ENCODE data around the gene GTF2B. TPM values are rescaled to one million over a fixed set of nuclear protein-coding genes. Genes with fewer than 3 reads are reported as not detected.

GTF2B gene
- total and polyA plus RNA-seq, 2 donors (not counting 1 experiment from before 2014, with no cell fraction given): 29.2 to 32.0 TPM

DNA sequence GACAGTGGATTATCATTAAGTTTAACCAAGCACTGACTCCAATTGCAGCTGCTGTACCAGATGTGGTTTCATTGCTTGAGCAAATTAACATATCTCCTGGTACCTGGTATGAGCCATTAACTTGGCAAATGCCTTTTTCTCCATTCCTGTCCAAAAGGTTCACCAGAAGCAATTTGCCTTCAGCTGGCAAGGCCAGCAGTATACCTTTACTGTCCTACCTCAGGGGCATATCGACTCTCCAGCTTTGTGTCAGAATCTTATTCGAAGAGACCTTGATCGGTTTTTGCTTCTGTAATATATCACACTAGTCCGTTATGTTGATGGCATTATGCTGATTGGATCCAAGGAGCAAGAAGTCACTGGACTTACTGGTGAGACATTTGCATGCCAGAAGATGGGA, 9.5 kb upstream of the GTF2B start:
- DNase-seq: no peak
- 100% methylated on average over 4 of the region's 4 CpGs for WGBS (ENCODE audit: insufficient coverage)
- no peaks in the 10 kb centered on the region for H3K27me3 Mint-ChIP-seq
- H3K27ac ChIP-seq (ENCODE audit: low read length in 2 of 2): no peak overlapping the region
- H3K9ac ChIP-seq (ENCODE audit: low read length): no peak overlapping the region
- TF ChIP-seq EZH2 (IDR thresholded peaks at IDR 0.05; ENCODE audit: borderline replicate concordance, insufficient read depth, low read depth, low read length, poor library complexity, severe bottlenecking): no peak
- TF ChIP-seq, protein P1, sequence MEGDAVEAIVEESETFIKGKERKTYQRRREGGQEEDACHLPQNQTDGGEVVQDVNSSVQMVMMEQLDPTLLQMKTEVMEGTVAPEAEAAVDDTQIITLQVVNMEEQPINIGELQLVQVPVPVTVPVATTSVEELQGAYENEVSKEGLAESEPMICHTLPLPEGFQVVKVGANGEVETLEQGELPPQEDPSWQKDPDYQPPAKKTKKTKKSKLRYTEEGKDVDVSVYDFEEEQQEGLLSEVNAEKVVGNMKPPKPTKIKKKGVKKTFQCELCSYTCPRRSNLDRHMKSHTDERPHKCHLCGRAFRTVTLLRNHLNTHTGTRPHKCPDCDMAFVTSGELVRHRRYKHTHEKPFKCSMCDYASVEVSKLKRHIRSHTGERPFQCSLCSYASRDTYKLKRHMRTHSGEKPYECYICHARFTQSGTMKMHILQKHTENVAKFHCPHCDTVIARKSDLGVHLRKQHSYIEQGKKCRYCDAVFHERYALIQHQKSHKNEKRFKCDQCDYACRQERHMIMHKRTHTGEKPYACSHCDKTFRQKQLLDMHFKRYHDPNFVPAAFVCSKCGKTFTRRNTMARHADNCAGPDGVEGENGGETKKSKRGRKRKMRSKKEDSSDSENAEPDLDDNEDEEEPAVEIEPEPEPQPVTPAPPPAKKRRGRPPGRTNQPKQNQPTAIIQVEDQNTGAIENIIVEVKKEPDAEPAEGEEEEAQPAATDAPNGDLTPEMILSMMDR (IDR thresholded peaks at IDR 0.05): no peak
- intact Hi-C loops (cut with micrococcal nuclease): no loop called here
- H3K9me3 Mint-ChIP-seq (ENCODE audit: insufficient read depth): no peaks in the 10 kb centered on the region
- no peaks in the 10 kb centered on the region for H3K79me2 ChIP-seq (ENCODE audit: control insufficient read depth, insufficient read depth, low read length)
- H4K20me1 ChIP-seq (ENCODE audit: control insufficient read depth, insufficient read depth, low read length, poor library complexity, severe bottlenecking): no peaks in the 10 kb centered on the region
- H3K36me3 ChIP-seq (replicated peaks in 1 of 2; ENCODE audit: control extremely low read depth in 1 of 2, control insufficient read depth in 1 of 2, extremely low read depth in 1 of 2, insufficient read depth in 2 of 2, low read length in 1 of 2): no peaks in the 10 kb centered on the region
- H3K4me1 ChIP-seq (ENCODE audit: control insufficient read depth in 2 of 2, insufficient read depth in 2 of 2, low read length in 2 of 2): no peaks in the 10 kb centered on the region
- ATAC-seq (ENCODE audit: low read depth): no peak
- H3K4me1 Mint-ChIP-seq: no peaks in the 10 kb centered on the region
- H3K27ac Mint-ChIP-seq: no peak overlapping the region
- H3K27me3 ChIP-seq (replicated peaks in 1 of 4; ENCODE audit: control extremely low read depth in 1 of 4, control insufficient read depth in 3 of 4, insufficient read depth in 4 of 4, low read length in 3 of 4): no peaks in the 10 kb centered on the region
- H3K4me2 ChIP-seq (replicated peaks; ENCODE audit: low read depth, low read length, poor library complexity, severe bottlenecking): no peak overlapping the region
- no peaks in the 10 kb centered on the region for H3K9me3 ChIP-seq (ENCODE audit: control extremely low read depth in 1 of 3, control insufficient read depth in 2 of 3, insufficient read depth in 1 of 3, low read length in 2 of 3)
- no peak overlapping the region for H3K4me3 ChIP-seq (ENCODE audit: control extremely low read depth in 1 of 5, extremely low read depth in 1 of 5, insufficient read depth in 1 of 5, low read depth in 2 of 5, low read length in 4 of 5)
- H3K4me3 Mint-ChIP-seq: no peak overlapping the region
- ChIA-PET CTCF (no interaction called here), POLR2A (no interaction called here)
- H2AFZ ChIP-seq (ENCODE audit: insufficient read depth, low read depth, low read length, poor library complexity, severe bottlenecking): no peak overlapping the region

DNA sequence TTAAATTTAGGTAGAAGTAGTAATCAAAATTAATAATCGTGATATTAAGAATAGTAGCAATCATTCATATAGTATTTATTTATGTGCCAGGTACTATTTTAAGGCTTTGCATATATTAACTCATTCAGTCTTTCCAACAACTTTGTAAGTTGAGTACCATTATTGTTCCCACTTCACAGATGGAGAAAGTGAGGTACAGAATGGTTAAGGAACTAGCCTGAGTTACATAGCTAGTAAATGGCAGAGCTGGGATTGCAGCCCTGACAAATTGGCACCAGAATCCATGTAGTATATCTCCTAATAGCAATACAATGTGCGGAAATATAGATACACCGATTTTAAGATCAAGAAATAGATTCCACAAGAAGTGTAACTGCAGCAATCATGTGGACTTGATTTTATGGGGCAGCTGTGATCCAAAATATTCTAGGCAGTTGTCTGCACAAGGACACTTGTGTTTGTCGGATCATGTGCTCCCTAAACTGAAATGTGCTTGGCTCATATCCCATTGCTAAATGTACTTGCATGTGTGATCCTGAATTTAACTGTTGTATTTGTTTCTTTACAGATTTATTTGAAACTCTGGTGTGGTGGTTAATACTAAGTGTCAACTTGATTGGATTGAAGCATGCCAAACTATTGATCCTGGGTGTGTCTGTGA, 5.8 kb upstream of the GTF2B start:
- no peak overlapping the region for H3K27ac ChIP-seq (ENCODE audit: low read length in 2 of 2)
- no peak overlapping the region for H3K4me2 ChIP-seq (replicated peaks; ENCODE audit: low read depth, low read length, poor library complexity, severe bottlenecking)
- H2AFZ ChIP-seq (ENCODE audit: insufficient read depth, low read depth, low read length, poor library complexity, severe bottlenecking): no peak overlapping the region
- ATAC-seq (ENCODE audit: low read depth): no peak
- no peaks in the 10 kb centered on the region for H4K20me1 ChIP-seq (ENCODE audit: control insufficient read depth, insufficient read depth, low read length, poor library complexity, severe bottlenecking)
- WGBS (ENCODE audit: insufficient coverage): 100% methylated on average over 1 of the region's 4 CpGs
- H3K9ac ChIP-seq (ENCODE audit: low read length): no peak overlapping the region
- no peaks in the 10 kb centered on the region for H3K9me3 ChIP-seq (ENCODE audit: control extremely low read depth in 1 of 3, control insufficient read depth in 2 of 3, insufficient read depth in 1 of 3, low read length in 2 of 3)
- H3K27me3 ChIP-seq (replicated peaks in 1 of 4; ENCODE audit: control extremely low read depth in 1 of 4, control insufficient read depth in 3 of 4, insufficient read depth in 4 of 4, low read length in 3 of 4): no peaks in the 10 kb centered on the region
- ChIA-PET CTCF (no interaction called here), POLR2A (no interaction called here)
- Mint-ChIP-seq H3K9me3 (ENCODE audit: insufficient read depth) (no peaks in the 10 kb centered on the region), H3K4me3 (no peak overlapping the region), H3K4me1 (peaks cover under 1% of the 10 kb centered on the region), H3K27ac (no peak overlapping the region), H3K27me3 (no peaks in the 10 kb centered on the region)
- H3K79me2 ChIP-seq (ENCODE audit: control insufficient read depth, insufficient read depth, low read length): no peaks in the 10 kb centered on the region
- no peak overlapping the region for H3K4me3 ChIP-seq (ENCODE audit: control extremely low read depth in 1 of 5, extremely low read depth in 1 of 5, insufficient read depth in 1 of 5, low read depth in 2 of 5, low read length in 4 of 5)
- TF ChIP-seq, protein P1 (IDR thresholded peaks at IDR 0.05): no peak
- TF ChIP-seq EZH2 (IDR thresholded peaks at IDR 0.05; ENCODE audit: borderline replicate concordance, insufficient read depth, low read depth, low read length, poor library complexity, severe bottlenecking): no peak
- H3K4me1 ChIP-seq (ENCODE audit: control insufficient read depth in 2 of 2, insufficient read depth in 2 of 2, low read length in 2 of 2): peaks cover 0 to 4% of the 10 kb centered on the region in 2 donors
- intact Hi-C loops (cut with micrococcal nuclease): no loop called here
- DNase-seq: no peak
- no peaks in the 10 kb centered on the region for H3K36me3 ChIP-seq (replicated peaks in 1 of 2; ENCODE audit: control extremely low read depth in 1 of 2, control insufficient read depth in 1 of 2, extremely low read depth in 1 of 2, insufficient read depth in 2 of 2, low read length in 1 of 2)
